NCI-H2107 (cell line): ENCODE measurements around the gene FAM72C.
"Not testable (repeated sequence)": the region's sequence is repeated elsewhere in the genome, so short reads cannot be mapped to it uniquely, and the experiment has no call there.

Experiments
- DNase-seq: peaks from one replicate; lab custom pipeline; 2025; lab: John Stamatoyannopoulos, UW

Gene FAM72C

DNA sequence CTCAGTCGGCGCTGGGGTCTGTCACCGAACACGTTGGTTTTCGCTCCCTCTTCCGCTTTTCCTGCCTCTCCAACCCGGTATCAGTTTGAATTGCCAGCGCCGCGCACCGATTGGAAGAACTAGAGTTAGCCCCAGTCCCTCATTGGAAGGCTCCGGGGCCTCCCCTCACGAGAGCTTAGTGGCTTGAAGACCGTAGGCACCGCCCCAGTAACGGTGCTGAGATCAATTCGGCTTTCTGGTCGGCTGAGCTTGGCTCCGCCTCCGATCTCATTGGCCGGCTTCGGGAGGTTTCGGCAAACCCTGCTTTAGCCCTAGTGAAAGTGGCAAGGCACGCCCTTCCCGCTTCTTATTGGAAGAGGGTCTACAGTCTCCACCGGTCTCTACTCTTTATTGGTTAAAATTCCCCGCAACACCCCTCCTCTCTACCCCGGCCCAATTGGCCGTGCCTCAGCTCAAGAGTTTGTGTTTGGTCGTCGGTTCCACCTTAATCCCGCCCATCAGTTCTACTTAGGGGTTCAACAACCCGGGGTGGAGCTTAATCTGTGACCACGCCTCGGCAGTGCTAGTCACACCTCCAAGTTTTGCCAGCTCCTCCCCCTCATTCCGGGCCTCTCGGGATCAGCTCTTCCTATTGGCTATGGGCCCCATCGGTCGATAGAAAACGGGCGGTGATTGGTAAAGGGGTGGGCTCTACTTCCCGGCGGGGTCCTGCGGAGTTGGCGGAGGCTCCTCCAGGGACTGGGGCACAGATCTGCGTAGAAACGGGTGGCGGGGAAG is at the start of gene FAM72C:
Gene FAM72C (minus strand): TSS at position 63 of the 777 bp plus-strand sequence. CDS start 845 bp downstream, outside the sequence.
- not testable (repeated sequence) for DNase-seq

DNA sequence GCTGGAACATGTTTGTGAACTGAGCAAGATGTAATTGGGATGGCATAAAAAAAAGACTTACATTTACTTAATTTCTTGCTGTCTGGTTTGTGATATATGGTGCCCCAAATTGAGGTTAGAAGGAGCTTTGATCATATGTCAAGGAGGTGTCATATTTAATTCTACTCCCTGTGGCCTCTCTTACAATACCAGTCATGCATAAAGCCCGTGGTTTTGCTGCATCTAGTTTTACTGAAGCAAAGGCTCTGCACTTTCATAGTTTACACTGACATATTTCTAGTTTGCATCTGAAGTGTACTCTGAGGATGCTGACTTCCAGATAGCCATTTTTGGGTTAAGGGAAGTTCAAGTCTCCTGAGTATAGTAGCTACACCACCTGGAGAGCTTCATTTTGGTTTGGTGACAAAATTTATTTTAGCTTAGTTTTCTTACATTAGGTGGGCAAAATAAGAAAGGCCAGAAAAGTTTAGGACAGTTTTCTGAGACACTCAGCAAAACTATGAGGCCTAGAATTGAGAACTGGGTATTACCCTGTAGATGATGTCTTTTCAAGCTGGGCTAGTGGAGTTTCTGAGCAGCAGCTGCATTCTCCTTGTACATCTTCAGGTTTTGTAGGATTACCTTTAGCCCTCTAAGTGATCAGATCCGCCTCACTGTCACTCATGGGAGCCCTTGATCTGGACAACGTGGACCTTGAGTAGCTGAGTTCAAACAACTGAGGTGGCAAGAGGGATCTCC is 48.4 kb upstream of the FAM72C start:
- not testable (repeated sequence) for DNase-seq

DNA sequence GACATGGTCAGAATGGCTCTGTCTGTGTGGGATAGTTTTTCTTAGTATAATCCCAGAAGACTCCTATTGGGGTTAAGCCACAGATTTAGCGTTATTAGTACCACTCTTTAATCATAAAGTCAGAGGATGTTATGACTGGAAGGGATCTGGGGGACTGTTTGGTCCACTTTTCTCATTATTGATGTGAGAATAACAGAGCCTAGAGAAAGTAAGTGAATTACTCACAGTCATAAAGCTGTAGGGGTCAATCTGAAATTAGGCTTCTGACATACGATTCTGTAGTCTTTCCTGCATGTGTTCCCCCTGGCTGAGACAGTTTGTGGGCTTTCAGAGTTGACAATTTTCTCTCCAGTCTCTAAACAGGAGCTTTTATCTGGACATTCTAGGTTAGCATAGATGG is 47.3 kb upstream of the FAM72C start:
- not testable (repeated sequence) for DNase-seq

DNA sequence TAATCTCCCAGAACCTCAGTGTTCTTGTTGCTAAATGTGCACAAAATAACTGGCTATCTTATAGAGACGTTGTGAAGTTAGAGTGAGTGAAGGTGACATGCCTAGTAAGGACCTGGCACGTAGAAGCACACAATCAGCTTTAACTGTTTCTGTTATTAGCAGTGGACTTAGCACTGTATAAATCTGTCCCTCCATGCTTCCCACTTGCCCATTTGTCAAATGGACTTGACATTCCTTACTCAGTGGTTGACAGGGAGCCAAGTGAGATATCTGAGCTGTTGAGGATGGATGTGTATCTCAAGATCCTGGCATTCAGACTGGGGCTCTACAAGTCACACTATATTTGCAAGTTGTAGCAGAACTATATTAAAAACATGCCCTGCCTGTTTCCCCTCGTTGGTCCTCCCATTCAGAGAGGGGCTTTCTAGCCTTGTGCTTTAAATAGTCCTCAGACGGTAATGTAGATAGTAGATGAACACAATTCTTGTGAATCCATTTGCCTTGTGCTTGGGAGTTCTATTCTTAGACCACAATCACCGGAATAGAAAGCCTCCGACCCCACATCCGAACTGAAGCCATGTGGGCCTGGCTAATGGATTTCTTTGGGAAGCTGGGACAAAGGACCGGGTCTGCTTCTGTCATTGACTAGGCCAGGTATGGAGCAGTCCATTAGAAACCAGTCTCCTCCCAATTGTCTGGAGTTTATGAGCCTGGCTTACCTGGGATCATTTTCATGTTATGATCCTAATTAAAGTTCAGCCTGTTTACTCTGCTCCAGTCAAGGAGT is 43.6 kb upstream of the FAM72C start:
- not testable (repeated sequence) for DNase-seq

DNA sequence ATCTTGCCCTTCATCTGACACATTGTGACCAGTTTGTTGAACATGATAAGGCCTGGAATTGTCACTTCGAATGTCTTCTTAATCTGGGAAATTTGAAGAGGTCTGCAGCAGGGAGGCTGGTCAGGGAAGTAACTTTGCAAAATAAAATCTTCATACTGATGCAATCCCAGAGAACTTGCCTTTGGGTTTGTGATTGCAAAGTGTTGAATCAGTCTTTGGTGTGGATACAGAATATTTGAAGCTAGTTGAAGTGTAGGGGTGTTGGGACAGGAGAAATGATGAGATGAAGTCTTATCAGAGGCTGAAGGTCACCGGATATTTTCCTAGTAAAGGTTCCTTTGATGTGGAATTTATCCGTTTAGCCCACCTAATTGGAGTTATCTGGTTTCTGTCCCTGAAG is 42.7 kb upstream of the FAM72C start:
- DNase-seq: not testable (repeated sequence)

DNA sequence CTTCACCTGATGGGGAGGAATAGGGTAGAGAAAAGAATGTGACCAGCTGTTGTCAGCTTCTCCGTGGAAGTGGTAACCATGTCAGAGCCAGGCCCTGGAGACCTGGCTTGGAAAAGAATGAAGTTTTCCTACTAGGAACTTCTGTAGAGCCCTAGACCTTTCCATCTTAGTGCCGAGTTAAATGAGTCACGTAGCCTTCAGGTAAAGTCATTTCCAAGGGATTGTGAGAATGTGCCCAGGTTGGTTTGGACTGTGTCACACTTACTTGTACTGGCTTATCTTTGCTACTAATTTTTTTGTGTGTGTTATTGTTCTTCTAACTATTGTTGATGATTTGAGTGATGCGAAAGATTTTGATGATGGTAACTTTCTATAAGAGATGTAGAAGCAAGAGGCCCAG is 42.3 kb upstream of the FAM72C start:
- not testable (repeated sequence) for DNase-seq

DNA sequence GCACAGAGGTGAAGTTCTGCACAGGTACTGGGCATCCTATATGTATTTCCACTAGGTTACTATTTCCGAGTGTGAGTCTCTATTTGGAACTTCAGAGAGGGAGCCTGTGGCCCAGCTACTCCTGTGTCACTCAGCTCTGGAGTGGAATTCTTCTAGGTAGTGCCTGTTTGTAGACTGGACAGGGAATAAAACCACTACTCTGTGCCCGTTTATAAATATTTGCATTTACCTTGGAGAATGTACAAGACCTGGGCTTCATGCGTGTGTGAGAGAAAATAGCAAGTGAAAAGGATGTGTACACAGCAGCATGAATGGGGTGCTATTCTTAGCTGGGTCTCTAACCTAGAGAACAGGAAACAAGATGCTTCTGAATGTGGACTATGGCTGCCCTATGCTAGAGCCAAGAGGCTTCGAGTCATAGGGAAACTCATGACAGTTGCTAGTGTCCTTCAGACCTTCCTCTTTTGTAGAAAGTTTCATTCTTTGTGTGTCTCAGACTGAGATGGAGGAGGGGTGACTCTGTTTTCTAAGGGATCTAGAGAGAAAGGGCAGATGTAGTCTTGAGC is 40.5 kb upstream of the FAM72C start:
- DNase-seq: not testable (repeated sequence)

DNA sequence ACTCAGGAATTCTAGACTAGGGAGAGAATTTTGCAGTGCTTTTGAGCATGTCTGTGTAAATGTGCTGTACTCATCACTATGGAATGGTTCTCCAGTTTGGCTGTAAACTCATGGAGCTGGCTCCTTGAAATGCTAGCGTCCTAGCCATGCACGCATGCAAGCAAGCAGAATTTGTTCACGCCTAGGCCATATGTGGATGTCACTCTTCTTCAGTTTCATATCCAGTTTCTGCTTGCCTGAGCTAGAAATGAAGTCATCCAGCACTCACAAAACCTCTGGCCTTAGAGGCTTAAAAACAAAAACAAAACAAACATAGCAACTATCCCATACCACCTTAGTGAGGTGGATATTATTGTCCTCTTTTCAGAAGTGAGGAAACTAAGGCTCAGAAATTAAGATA is 37.6 kb upstream of the FAM72C start:
- not testable (repeated sequence) for DNase-seq

DNA sequence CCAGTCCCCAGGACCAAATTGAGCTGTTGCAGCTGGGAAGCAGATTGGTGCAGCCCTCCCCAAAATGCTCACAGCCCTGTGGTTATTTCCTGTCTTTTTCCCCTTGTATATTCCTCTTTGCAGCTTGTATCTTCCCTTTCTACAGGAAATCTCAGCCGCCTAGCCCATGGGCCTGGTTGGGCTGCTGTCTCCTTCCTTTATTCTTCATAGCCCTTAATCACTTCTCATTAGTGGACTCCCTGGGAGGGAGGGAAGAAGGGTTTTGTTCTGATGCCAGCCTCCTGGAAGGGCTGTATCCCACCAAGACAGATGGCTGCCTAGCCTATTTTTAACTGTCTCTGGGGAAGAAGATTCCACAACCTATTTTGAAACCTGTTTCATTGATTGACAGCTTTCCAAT is 32.5 kb upstream of the FAM72C start:
- not testable (repeated sequence) for DNase-seq

DNA sequence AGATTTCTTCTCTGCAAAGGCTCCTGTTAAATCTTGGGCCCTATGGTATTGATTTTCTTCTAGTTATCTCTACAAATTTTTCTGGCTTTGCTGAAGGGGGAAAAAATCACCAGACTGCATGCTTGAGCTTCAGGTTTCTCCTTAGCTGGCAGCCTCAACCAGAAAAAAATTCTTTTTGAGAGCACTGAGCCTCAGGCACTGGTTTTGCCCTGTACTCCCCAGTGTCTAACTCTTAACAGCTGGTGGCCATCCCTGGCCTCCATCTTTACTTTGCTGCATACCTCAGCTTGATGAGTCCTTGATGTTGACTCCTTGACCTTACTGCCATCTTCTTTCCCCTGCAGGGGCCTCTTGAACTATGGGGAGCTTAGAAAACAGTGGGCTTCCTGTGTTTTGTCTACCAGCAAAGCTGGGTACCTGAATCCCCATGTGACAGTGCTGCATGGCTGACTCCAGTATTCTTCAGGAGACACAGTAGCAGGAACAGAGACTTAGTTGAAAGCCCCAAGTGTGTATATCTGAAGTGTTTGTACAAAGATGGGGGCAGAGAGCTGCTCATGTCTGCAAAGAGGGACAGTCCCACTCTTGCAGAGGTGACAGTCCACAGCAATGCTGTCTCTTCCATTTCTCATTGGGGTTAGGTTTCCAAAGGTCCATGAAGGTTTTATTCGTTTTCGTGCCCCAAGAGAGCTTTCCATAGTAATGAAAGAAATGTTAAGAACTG is 31.7 kb upstream of the FAM72C start:
- DNase-seq: not testable (repeated sequence)

DNA sequence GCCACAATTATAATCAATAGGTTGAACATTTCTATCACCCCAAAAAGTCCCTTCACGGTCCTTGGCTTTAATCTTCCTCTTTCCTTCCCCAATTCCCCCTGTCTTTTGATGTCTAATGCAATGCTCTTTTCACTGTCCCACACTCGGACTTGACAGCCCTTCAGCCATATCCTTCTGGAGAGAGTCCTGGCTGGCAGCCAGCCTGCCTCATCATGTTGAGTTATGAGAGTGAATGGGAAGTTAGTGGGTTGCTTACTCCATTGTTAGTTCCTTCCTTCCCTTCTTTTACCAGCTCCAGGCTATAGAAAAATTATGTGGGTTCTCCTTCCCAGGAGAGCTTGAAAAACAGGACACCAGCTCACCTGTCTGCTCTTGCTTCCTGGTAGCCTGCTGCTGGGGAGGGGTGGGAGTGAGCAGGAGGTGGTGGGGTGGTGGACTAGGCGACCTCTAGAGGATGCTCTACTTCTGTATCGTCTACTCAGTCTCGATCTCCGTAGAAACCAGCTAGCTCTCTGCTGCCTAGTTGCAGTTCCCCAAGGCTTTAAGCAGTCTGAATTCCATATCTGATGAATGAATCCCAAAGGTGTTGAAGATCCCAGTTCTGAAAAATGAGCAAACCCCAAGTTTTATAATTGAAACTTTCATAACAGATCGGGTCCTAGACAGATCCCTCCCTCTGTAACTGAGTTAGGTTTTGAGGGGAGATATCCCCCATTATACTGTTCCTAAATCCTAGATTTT is 30.5 kb upstream of the FAM72C start:
- DNase-seq: not testable (repeated sequence)

DNA sequence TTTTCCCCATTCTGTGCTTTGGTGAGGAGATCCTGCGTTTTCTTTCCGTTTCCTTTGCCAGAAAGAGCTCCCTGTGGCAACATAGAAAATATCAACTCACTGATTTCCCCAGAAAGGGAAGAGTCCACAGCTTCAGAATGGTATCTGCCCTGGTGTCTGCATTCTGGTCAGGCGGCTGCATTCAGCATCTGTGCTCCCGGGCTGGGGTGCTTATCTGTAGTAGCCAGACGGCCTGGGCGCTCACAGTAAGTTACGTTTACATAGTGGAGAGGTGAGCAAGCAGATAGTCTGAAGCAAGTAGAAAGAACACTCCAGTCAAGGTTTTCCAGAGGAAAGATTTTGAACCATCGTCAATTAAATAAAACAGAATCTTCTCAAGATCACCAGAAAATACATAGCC is 29.3 kb upstream of the FAM72C start:
- DNase-seq: not testable (repeated sequence)

DNA sequence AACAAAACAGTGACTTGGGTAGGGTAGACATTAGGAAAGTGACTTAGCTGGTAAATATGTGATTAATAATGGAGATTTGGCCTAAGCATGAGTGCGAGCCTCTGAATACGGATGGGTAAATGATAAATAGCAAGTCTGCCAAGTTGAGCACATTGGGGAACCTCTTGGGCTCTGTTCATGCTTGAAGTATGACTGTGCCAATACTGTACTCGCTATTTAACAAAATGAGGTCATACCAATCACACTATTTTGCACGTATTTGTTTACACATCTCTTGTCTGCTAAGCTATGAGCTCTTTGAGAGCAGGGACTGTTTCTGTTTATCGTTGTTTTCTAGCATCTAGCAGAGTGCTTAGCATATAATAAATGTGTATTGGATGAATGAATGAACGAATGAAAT is 24.2 kb upstream of the FAM72C start:
- not testable (repeated sequence) for DNase-seq

DNA sequence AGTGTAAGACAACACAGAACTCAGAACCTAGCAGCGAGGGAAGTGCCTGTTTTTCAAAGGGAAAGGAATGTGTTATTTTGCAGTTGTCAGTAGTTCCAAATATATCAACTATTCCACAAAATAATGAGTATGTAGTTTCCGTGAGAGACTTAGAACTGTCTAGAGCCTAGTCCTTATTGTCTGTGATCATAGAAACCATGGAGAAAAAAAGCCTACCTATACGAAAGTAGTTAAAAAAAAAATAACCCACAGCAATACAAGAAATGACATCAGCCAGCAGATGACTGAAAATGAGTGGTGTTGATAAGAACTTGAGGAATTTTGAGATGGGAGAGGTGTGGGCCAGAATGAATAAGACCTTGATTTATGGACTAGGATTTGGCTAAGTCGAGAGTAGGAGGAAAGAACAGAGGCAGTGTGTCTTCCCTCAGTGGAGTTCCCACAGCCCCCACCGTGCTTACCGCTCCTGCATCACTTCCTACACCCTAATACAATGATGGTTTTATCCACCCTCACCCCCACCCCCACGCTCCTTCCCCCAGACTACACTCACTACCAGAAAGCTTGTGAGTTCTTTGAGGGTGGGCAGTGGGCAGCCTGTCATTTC is 21.6 kb upstream of the FAM72C start:
- not testable (repeated sequence) for DNase-seq

DNA sequence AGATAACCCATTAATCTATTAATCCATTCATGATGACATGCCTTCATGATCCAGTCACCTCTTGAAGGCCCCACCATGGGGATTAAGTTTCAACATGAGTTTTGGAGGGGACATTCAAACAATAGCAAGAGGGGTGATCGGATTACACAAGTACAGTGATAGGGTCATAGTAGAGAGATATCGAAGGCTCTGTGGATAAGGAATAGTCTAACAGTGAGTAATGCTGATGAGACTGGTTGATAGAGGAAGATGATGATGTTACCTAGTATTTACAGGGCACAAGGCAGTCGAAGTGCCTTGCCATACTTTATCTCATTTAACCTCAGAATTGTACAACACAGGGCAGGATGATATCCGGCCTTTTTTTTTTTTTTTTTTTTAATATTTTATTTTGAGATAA is 18.9 kb upstream of the FAM72C start:
- not testable (repeated sequence) for DNase-seq

DNA sequence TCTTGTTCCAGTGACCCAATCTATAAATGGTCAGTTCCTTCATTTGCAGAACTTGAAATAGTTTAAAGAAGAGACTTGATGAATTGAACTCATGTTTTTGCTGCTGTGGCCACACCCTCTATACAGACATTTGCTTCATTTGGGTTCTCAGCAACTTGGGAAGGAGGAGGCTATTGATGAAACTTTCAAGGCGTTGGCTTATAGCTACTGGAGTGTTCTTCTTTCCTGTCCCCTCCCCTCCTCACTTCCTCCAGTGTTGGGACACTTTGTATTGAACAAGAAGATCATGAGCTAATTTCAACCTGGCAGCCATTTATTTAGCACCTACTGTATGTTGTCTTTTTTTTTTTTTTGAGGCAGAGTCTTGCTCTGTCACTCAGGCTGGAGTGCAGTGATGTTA is 17.9 kb upstream of the FAM72C start:
- not testable (repeated sequence) for DNase-seq

DNA sequence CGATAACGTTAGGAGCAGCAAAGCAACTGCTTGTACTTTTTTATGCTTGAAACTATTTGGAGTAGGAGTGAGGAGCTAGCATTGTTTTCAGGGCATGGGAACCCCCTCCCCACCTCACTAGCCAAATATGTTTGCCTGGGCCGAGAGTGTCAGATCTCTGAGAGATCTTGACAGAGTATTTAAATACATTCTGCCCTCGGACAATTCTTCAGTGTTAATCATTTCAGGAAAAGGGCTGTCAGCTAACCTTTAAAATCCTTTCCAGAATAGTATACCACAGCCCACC is 17.6 kb upstream of the FAM72C start:
- DNase-seq: not testable (repeated sequence)

DNA sequence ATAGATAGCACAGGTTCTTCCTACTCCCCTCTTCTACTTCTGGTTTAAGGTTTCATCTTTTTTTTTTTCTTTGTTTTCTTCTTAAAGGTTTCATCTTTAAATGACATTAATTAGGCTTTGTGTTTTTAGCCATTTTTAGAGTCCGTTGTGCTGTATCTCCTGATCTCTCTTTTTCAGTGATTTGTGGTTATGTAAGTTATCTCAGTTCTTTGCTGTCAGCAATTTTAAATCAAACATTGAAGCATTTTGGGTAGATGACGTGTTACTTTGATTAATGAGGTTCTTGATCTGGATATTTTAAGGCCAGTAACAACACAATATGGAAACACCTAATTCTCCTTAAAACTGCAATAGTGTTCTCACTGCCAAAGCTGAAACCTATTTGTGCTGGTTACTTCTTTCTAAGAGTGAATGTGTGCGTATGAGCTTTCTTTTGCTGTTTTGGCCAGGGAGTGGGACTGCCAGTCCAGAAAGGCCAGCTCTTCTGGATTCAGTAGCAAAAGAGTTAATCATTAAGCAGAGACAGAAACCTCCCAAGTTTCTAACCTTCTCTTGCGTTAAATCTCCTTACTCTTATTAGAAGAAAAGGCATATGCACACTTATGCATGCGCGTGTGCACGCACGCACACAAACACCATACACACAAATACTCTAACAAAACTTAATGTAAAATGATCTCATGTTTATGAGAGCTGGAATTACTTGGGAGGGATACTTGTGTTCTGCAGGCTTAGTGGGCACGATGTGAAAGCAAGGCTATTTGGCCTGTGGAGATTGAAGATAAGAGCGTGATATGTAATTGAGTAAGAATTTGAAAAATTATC is 17.0 kb upstream of the FAM72C start:
- DNase-seq: not testable (repeated sequence)

DNA sequence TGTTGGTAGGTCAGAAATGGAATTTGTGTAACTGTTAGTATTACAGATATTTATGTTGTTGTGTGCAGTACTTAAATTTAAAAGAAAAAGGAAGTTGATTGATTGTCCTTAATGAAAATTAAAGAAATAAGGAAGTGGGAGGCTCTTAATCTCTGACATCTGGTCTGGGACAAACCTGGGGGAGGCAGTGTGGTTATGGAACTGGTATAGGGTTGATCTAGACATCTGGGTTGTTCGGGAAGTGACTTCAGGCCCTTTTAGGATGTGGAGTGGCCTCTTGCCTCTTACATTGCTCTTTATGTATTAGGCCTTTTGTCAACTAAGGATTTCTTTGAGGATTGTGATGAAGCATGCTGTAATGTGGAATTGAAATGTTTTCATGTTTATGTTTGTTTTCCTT is 16.1 kb upstream of the FAM72C start:
- DNase-seq: not testable (repeated sequence)
